Measurements from ENCODE around the gene INHBB. TPM values are rescaled to one million over a fixed set of nuclear protein-coding genes. Genes with fewer than 3 reads are reported as not detected.

The INHBB gene
- polyA plus RNA-seq, 3 donors, result 0.08 TPM; not detected in 2

GRCh38 chr2:120354935-120355779 lies 9.2 kb downstream of the INHBB start:
- H3K9me3 Mint-ChIP-seq, result no peaks in the 10 kb centered on the region
- no peak for TF ChIP-seq CTCF (IDR thresholded peaks at IDR 0.05)
- no peaks in the 10 kb centered on the region for H3K9me3 ChIP-seq (replicated peaks in 1 of 2; ENCODE audit: control insufficient read depth in 1 of 2, insufficient read depth in 1 of 2, low read length in 2 of 2)
- no peak overlapping the region for H3K9ac ChIP-seq (ENCODE audit: insufficient read depth, low read length, poor library complexity, severe bottlenecking)
- H3K27me3 Mint-ChIP-seq (ENCODE audit: low read depth in 3 of 3), result peaks cover 10 to 26% (median 23%) of the 10 kb centered on the region in 3 donors
- H3K4me1 ChIP-seq (ENCODE audit: control insufficient read depth in 1 of 2, insufficient read depth in 2 of 2, low read length in 2 of 2), result no peaks in the 10 kb centered on the region
- no peaks in the 10 kb centered on the region for H3K36me3 Mint-ChIP-seq
- no peak overlapping the region for H3K27ac ChIP-seq (ENCODE audit: low read depth in 1 of 2, low read length in 2 of 2)
- intact Hi-C loops (cut with micrococcal nuclease), result no loop called here
- 82% methylated on average over 11 of the region's 15 CpGs for WGBS (ENCODE audit: insufficient coverage)
- no peak overlapping the region for H3K4me3 Mint-ChIP-seq
- H3K36me3 ChIP-seq (replicated peaks in 1 of 2; ENCODE audit: control insufficient read depth in 1 of 2, insufficient read depth in 2 of 2, low read length in 2 of 2), result no peaks in the 10 kb centered on the region
- no peak overlapping the region for H3K4me2 ChIP-seq (replicated peaks; ENCODE audit: extremely low read depth, low read length, poor library complexity, severe bottlenecking)
- no peak overlapping the region for H3K27ac Mint-ChIP-seq
- H3K27me3 ChIP-seq (ENCODE audit: control insufficient read depth in 2 of 2, insufficient read depth in 2 of 2, low read length in 2 of 2), result peaks cover 0 to 7% of the 10 kb centered on the region in 2 donors
- no peak overlapping the region for H2AFZ ChIP-seq (ENCODE audit: insufficient read depth, low read depth, low read length, poor library complexity, severe bottlenecking)
- H3K4me1 Mint-ChIP-seq, result no peaks in the 10 kb centered on the region
- H4K20me1 ChIP-seq (ENCODE audit: insufficient read depth, low read length), result no peaks in the 10 kb centered on the region
- no peak for DNase-seq
- no peaks in the 10 kb centered on the region for H3K79me2 ChIP-seq (ENCODE audit: insufficient read depth, low read length)
- H3K4me3 ChIP-seq (replicated peaks in 1 of 3; ENCODE audit: low read depth in 2 of 3, low read length in 3 of 3), result no peak overlapping the region

- H3K36me3 Mint-ChIP-seq, result no peaks in the 10 kb centered on the region
- H3K4me1 Mint-ChIP-seq, result no peaks in the 10 kb centered on the region
- Histone ChIP-seq H4K20me1 (ENCODE audit: insufficient read depth, low read length) (no peaks in the 10 kb centered on the region), H3K27ac (ENCODE audit: low read depth in 1 of 2, low read length in 2 of 2) (no peak overlapping the region), H3K36me3 (replicated peaks in 1 of 2; ENCODE audit: control insufficient read depth in 1 of 2, insufficient read depth in 2 of 2, low read length in 2 of 2) (no peaks in the 10 kb centered on the region), H3K79me2 (ENCODE audit: insufficient read depth, low read length) (no peaks in the 10 kb centered on the region), H3K4me3 (replicated peaks in 1 of 3; ENCODE audit: low read depth in 2 of 3, low read length in 3 of 3) (no peak overlapping the region), H3K9ac (ENCODE audit: insufficient read depth, low read length, poor library complexity, severe bottlenecking) (no peak overlapping the region), H3K9me3 (replicated peaks in 1 of 2; ENCODE audit: control insufficient read depth in 1 of 2, insufficient read depth in 1 of 2, low read length in 2 of 2) (no peaks in the 10 kb centered on the region), H3K4me1 (ENCODE audit: control insufficient read depth in 1 of 2, insufficient read depth in 2 of 2, low read length in 2 of 2) (no peaks in the 10 kb centered on the region), H3K4me2 (replicated peaks; ENCODE audit: extremely low read depth, low read length, poor library complexity, severe bottlenecking) (no peak overlapping the region), H2AFZ (ENCODE audit: insufficient read depth, low read depth, low read length, poor library complexity, severe bottlenecking) (no peak overlapping the region), H3K27me3 (ENCODE audit: control insufficient read depth in 2 of 2, insufficient read depth in 2 of 2, low read length in 2 of 2) (peaks cover 0 to 2% of the 10 kb centered on the region in 2 donors)
- 90% methylated on average over 3 of the region's 6 CpGs for WGBS (ENCODE audit: insufficient coverage)
- H3K4me3 Mint-ChIP-seq, result no peak overlapping the region
- no peak overlapping the region for H3K27ac Mint-ChIP-seq
- H3K27me3 Mint-ChIP-seq (ENCODE audit: low read depth in 3 of 3), result peaks cover 4 to 20% (median 17%) of the 10 kb centered on the region in 3 donors
- TF ChIP-seq CTCF (IDR thresholded peaks at IDR 0.05), result no peak
- intact Hi-C loops (cut with micrococcal nuclease), result no loop called here
- no peak for DNase-seq
- H3K9me3 Mint-ChIP-seq, result no peaks in the 10 kb centered on the region
Observed at GRCh38 chr2:120355780-120356266, 9.9 kb downstream of the INHBB start.

Measured in CD14-positive monocyte (primary cell).